ENCODE results near the gene C1QTNF3.

Gene C1QTNF3

DNA sequence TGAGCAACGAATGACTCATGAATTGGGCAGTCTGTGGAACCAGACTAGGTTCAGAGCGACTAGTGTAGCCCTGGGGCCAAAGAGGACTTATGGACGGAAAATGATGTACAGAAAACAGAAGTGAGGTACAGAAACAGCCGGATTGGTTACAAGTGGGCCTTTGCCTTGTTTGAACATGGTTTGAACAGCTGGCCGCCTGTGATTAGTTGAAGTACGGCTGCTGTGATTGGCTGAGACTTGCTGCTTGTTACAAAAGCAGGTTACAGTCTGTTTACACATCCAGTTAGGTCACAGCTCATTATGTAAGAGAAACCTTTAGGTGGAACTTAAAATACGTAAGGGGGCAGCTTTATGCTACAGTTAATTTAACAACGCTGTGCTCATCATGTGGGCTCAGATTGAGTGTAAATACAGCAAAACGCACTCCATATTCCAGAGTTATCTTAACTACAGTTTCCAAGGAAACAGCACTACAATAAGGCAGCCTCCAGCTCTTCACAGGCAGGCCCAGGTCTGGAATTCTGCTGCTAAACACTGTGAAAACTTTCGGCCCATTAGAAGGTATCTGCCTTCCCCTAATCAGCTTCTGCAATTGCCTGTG, 41.7 kb downstream of the C1QTNF3 start:
- no peaks in the 10 kb centered on the region for H3K9me2 ChIP-seq (replicated peaks; ENCODE audit: control insufficient read depth, low read length)
- H3K79me2 ChIP-seq (ENCODE audit: control insufficient read depth, low read length): no peaks in the 10 kb centered on the region
- no peaks in the 10 kb centered on the region for H4K20me1 ChIP-seq (ENCODE audit: control insufficient read depth, insufficient read depth, low read depth, low read length)
- H3K36me3 ChIP-seq (ENCODE audit: control insufficient read depth, low read length): no peaks in the 10 kb centered on the region
- no peaks in the 10 kb centered on the region for H3K27me3 ChIP-seq (ENCODE audit: control insufficient read depth, low read length)
- no peaks in the 10 kb centered on the region for H3F3A ChIP-seq (ENCODE audit: control insufficient read depth, insufficient read depth)
- H3K27ac ChIP-seq (ENCODE audit: low read depth, low read length): no peak overlapping the region
- H3K4me2 ChIP-seq (ENCODE audit: low read length): no peak overlapping the region
- H3K9me3 ChIP-seq (ENCODE audit: control insufficient read depth, insufficient read depth, low read length): no peaks in the 10 kb centered on the region
- H3K4me1 ChIP-seq (ENCODE audit: control insufficient read depth, low read length): no peaks in the 10 kb centered on the region
- TF ChIP-seq, protein P1, sequence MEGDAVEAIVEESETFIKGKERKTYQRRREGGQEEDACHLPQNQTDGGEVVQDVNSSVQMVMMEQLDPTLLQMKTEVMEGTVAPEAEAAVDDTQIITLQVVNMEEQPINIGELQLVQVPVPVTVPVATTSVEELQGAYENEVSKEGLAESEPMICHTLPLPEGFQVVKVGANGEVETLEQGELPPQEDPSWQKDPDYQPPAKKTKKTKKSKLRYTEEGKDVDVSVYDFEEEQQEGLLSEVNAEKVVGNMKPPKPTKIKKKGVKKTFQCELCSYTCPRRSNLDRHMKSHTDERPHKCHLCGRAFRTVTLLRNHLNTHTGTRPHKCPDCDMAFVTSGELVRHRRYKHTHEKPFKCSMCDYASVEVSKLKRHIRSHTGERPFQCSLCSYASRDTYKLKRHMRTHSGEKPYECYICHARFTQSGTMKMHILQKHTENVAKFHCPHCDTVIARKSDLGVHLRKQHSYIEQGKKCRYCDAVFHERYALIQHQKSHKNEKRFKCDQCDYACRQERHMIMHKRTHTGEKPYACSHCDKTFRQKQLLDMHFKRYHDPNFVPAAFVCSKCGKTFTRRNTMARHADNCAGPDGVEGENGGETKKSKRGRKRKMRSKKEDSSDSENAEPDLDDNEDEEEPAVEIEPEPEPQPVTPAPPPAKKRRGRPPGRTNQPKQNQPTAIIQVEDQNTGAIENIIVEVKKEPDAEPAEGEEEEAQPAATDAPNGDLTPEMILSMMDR (IDR thresholded peaks at IDR 0.05; ENCODE audit: low read depth, low read length, poor library complexity, severe bottlenecking): no peak
- TF ChIP-seq EZH2phosphoT487 (IDR thresholded peaks at IDR 0.05; ENCODE audit: borderline replicate concordance, low read length): no peak
- no peak overlapping the region for H3K4me3 ChIP-seq (ENCODE audit: low read length)

DNA sequence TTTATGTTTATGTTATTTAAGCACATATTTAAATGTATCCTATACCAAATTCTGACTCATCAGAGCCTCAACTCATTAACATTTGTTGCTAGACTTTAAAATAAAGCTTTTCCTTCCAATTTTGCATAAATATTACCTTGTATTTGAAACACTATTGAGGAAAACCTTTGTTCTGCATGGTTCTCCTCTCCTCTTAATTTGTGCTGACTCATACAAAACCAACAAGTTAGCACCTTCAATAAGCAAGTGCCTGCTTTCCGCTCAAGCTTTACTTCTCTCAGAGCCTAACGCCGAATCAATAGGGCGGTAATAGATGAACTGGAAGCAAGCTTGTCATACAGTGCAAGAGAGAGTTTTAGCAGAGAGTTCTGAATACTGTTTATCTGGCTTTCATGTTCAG, 43.0 kb downstream of the C1QTNF3 start:
- H4K20me1 ChIP-seq (ENCODE audit: control insufficient read depth, insufficient read depth, low read depth, low read length): no peaks in the 10 kb centered on the region
- no peaks in the 10 kb centered on the region for H3K79me2 ChIP-seq (ENCODE audit: control insufficient read depth, low read length)
- H3K4me2 ChIP-seq (ENCODE audit: low read length): no peak overlapping the region
- H3F3A ChIP-seq (ENCODE audit: control insufficient read depth, insufficient read depth): no peaks in the 10 kb centered on the region
- H3K36me3 ChIP-seq (ENCODE audit: control insufficient read depth, low read length): no peaks in the 10 kb centered on the region
- no peaks in the 10 kb centered on the region for H3K27me3 ChIP-seq (ENCODE audit: control insufficient read depth, low read length)
- no peaks in the 10 kb centered on the region for H3K9me2 ChIP-seq (replicated peaks; ENCODE audit: control insufficient read depth, low read length)
- H3K4me3 ChIP-seq (ENCODE audit: low read length): no peak overlapping the region
- H3K4me1 ChIP-seq (ENCODE audit: control insufficient read depth, low read length): no peaks in the 10 kb centered on the region
- TF ChIP-seq, protein P1 (IDR thresholded peaks at IDR 0.05; ENCODE audit: low read depth, low read length, poor library complexity, severe bottlenecking): no peak
- TF ChIP-seq EZH2phosphoT487 (IDR thresholded peaks at IDR 0.05; ENCODE audit: borderline replicate concordance, low read length): no peak
- H3K9me3 ChIP-seq (ENCODE audit: control insufficient read depth, insufficient read depth, low read length): no peaks in the 10 kb centered on the region
- H3K27ac ChIP-seq (ENCODE audit: low read depth, low read length): no peak overlapping the region

DNA sequence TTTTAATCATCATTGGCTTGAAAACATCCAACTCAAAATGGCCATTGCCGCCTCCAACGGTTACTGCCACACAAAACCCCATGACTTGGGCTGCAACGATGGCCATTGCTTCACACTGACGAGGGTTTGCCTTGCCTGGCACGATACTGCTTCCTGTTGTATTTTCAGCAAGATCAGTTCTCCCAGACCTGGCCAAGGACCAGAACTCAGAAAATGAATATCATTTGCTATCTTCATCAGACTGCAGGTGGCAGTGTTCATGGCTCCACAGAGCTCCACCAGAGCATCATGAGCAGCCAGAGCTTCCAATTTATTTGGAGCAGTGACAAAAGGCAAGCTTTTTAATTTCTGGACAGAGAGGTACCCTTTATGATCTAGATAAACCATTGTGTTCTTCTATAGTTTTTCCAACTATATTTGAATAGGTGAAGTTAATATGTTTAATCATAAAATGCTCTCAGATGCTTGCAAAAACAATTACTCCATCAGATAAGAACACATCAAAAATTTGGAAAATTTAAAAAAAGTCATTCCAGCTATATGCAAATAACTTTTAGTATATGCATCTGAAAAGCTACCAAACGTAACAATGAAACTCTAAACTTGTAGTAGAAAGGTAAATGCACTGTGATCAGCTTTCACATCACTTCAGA, 45.6 kb downstream of the C1QTNF3 start:
- Histone ChIP-seq H3F3A (ENCODE audit: control insufficient read depth, insufficient read depth) (no peaks in the 10 kb centered on the region), H4K20me1 (ENCODE audit: control insufficient read depth, insufficient read depth, low read depth, low read length) (no peaks in the 10 kb centered on the region), H3K79me2 (ENCODE audit: control insufficient read depth, low read length) (no peaks in the 10 kb centered on the region), H3K4me2 (ENCODE audit: low read length) (no peak overlapping the region), H3K36me3 (ENCODE audit: control insufficient read depth, low read length) (no peaks in the 10 kb centered on the region), H3K27ac (ENCODE audit: low read depth, low read length) (no peak overlapping the region), H3K27me3 (ENCODE audit: control insufficient read depth, low read length) (no peaks in the 10 kb centered on the region), H3K4me3 (ENCODE audit: low read length) (no peak overlapping the region), H3K4me1 (ENCODE audit: control insufficient read depth, low read length) (no peaks in the 10 kb centered on the region), H3K9me2 (replicated peaks; ENCODE audit: control insufficient read depth, low read length) (no peaks in the 10 kb centered on the region), H3K9me3 (ENCODE audit: control insufficient read depth, insufficient read depth, low read length) (no peaks in the 10 kb centered on the region)
- TF ChIP-seq EZH2phosphoT487 (IDR thresholded peaks at IDR 0.05; ENCODE audit: borderline replicate concordance, low read length): no peak
- TF ChIP-seq, protein P1 (IDR thresholded peaks at IDR 0.05; ENCODE audit: low read depth, low read length, poor library complexity, severe bottlenecking): peak; percentile 70

Measured in DOHH2 (cell line).